NCI-H526 treated with DMSO at 0.1 percent for 48 hours (cell line): ENCODE measurements around the gene PLXNA3.
A peak's percentile ranks its signal among the peaks of the same experiment; 100 is the strongest.
"Not testable (repeated sequence)": the region's sequence is repeated elsewhere in the genome, so short reads cannot be mapped to it uniquely, and the experiment has no call there.

ENCODE experiments used
- DNase-seq: peaks from one replicate; lab custom pipeline; 2025; lab: John Stamatoyannopoulos, UW

Gene PLXNA3

DNA sequence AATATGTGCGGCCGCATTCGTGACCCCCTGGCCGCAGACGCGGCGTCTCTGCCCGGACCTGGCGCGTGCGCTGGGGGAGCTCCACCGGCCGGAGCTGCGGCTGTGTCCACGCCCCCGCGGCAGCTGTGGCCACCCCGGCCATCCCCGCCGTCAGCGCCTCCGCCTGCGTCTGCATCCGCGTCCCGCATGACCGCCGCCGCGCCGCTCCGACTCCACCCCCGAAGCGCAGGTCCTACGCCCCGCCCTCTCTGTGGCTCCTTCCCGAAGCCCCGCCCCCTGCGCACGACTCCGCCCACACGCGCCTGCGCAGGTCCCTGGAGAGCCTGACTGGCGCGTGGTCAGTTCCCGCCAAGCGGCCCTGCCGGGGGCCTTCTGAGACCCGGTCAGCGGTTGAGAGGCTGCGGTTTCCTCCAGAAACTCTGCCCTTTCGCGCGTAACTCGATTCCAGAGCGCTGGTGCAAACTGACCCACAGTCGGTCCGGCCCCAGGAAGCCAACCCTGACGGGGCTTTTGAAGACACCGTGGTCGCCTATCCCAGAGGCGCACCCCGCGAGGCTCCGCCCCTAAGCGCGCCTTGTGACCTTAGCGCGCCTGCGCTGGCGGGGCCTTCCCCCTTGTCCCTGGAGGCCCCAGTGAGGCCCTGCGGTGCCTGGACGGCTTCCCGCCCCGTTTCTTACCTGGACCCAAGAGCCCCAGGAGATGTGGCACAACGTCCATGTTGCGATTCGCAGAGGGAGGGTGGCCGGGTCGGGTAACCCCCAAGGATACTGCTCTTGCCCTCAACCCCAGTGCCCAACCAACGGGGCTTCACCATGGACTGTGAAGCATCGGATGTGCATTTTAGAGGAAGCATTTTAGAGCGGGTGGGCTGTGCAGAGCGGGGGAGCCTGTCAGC is 20.9 kb downstream of the PLXNA3 start, which contains the start of gene LAGE3:
Gene LAGE3, minus strand, starts transcription at position 554 of the 895 bp plus-strand sequence. Its CDS starts 366 bp downstream, at position 188.
- peak; percentile 92 for DNase-seq

DNA sequence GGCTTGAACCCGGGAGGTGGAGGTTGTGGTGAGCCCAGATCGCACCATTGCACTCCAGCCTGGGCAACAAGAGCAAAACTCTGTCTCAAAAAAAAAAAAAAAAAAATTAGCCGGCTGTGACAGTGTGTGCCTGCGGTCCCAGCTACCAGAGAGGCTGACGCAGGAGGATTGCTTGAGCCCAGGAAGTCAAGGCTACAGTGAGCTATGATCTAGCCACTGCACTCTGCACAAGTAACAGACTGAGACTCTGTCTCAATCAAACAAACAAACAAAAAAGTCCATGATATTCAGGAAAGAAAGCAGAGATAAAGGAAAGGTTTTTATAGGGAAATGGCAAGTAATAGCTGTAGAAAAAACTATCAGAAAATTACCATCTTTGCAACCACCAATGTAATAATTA is 23.1 kb downstream of the PLXNA3 start:
- no peak for DNase-seq

DNA sequence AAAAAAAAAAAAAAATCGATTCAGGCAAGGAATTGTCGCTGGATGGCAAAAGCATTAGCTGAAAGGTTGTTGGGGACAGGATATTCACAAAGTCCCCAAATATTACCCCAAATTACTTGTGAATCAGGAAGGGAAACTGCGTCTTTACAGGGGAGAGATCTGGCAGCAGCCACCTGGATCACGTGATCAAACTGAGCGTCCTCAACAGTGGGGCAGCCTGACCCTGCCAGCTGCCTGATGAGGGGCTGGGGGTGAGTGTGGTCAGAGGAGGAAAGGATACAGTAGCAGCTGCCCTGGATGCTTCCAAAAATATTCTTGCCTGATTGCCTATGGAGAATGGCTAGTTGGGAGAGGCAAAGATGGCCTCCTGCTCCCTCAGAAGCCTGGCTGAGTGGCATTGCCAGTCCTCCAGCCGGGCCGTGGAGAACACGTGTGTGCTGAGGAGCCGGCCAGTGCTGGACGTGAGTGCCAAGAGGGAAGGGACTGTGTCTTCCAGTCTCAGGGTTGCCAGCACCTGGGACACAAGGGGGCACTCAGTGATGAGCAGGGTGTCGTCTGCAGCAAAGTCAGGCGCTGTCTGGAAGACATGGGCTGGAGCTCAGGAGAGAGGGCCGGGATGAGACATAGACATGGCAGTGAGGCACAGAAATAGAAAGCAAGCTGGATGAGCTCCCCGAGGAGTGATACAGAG is 24.0 kb downstream of the PLXNA3 start:
- DNase-seq = no peak

DNA sequence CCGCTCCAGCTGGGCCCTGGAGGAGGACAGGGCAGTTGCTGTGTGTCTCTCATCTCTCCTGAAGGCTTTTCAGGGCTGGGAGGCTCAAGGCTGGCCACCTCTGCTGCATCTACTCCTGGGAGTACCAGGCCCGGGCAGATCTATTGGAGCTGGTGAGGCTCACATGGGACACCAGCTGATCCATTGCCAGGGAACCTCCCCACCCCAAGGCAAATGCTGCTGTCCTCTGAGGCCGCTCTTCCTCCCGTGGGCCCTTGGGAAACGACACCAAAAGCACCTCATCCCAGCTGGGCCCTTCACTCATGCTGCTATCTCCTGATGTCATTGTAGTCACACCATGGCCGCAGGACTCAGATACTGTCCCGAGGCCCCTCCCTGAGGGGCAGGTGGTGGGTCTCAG is 24.7 kb downstream of the PLXNA3 start:
- no peak for DNase-seq

DNA sequence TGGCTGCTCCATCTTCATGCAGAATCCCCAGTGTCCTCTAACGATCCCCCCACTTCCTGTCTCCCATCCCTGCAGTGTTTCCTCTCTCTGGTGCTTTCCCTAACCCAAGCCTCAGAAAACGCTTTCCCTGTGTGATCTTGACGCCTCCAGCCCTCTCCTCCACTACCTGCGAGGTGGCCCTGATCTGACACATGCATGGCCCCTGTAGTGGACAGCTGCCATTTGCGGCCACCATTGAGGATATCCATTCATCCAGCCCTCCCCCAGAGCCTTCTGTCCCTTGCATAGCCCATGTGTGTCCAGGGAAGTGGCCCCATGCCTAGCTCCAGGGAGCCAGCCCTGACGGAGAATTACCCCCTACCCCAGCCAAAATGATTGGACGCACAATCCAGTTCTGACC is 25.2 kb downstream of the PLXNA3 start:
- no peak for DNase-seq

DNA sequence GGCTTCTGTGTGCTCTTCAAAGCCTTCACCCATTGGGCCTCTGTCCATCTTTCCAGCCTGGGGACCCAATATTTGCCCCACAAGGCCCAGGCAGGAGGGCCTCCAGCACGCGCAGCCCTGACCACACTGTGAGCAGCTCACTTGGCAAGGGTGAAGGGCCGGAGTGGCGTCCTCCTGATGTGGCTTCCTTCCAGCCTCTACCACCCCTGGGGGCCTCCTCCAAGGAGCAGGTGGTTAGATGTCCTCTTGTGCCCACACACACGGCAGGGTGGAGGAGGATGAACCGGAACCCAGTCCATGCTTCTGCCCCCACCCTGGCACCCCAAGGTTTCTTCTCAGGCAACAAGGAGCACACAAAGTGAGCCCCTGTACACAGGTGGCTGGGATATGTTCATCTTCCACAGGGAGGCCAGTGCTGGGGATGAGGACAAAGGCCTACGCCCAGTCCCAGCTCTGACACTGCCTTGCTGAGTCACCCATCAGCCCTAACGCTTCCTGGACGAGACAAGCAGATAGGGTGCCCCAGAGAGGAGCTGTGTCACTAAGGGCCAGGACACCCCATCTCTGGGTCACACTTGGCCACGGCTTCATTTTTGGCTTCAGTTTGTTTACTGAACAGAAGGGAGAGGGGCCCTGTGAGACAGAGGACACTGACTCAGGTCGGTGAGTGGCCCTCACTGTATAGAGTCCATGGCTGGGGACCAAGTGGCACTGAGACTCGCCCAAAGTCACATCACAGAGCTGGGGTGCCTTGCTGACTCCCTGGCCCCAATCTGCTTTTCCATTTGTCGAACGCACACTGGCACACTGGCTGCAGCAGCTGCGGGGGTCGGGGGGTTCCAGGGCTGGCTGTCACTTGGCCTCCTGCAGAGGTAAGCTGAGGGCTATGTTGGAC is 26.4 kb downstream of the PLXNA3 start:
- no peak for DNase-seq

DNA sequence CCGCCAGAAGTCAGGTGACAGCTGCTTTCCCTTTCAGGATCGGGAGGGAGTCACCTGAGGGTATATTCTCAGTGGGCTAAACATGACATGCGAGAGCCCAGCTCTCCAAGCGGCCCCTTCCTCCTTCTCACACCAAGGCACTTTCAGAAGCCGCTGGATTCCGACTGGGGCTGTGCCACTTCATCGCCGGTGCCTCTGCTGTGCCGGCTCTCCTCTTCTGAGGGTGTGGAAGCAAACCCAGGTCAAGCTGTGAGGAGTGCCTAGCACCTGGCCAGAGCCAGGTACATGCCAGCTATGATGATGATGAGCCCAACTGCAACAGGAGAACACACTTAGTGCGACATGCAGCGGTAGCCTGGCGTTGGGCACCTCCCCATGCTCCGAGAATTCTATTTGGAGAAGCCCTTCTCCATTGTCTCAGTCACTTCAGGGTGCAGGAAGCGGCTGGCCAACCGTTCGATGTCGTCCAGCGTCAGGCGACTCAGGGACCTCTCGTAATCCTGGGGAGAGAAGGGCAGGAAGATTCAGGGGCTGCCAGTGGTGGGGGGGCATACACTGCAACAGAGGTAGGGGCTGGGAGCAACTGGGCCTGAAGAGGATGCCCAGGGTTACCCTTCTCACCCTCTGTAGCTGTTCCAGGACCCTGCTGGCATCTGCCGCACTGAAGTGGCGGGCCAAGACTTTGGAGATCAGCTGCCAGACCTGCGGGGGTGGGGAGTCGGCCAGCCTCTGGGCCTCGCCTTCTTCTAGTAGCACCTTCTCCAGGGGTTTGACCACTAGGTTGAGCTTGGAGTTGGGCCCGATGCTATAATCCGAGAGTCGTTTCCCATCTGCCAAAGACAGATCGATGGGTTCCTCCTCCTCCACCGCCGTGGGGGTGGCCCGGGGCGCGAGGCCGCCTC is 27.3 kb downstream of the PLXNA3 start:
- DNase-seq = peak; percentile 8

DNA sequence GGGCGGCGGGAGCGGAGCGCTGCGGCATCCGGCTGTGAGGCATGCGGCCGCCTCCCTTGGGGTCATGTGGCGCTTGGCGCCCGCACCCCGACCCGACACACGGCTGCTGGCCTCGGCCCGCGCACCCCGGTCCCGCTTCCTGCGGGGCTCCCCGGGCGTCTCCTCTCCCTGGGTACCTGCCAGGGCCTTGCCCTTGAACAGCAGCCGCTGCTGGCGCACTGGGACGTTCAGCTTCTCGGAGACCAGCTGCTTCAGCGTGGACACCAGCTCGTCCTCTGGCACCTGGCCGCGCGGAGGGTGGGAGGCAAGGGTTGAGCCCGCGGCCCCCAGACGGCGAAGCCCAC is 27.9 kb downstream of the PLXNA3 start:
- no peak for DNase-seq

DNA sequence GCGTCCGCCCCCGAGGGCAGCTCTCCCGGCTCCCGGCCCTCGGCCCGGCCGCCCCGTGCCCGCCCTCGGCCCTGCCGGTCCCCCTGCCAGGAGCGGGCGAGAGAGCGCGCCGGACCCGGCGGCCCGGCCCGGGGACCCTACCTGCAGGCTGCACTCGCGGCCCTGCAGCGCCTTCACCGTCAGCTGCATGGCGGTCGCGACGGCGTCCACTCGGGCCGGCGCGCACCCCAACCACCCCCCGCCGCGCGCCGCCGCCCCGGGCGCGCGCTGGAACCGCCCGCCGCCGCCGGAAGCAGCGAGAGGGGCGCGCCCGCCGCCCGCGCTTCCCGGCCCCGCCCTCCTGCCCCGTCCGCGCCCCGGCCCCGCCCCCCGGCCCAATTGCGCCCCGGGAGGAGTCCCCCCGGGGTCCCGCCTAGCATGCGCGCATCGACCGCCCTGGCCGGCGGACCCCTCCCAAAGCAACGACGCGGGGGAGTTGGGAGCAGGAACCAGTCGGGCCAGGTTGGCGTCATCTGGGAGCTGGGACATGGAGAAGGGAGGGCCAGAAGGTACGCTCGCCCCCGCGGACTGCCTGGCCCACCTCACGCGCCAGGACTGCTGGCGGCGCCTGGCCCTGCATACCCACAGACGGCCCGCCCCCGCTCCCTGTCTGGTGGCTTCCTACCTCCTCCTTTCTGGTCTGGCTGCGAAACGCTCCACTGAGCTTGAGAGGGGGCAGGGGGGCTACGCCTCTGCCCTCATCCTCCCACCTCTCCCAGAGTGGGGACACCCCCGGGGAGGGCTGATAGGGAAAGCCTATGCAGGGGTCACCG is 28.5 kb downstream of the PLXNA3 start, which contains the start of gene UBL4A:
Gene UBL4A, minus strand, starts transcription at position 220 of the 812 bp plus-strand sequence. Its CDS starts 31 bp downstream, at position 189.
- DNase-seq = peak; percentile 79

DNA sequence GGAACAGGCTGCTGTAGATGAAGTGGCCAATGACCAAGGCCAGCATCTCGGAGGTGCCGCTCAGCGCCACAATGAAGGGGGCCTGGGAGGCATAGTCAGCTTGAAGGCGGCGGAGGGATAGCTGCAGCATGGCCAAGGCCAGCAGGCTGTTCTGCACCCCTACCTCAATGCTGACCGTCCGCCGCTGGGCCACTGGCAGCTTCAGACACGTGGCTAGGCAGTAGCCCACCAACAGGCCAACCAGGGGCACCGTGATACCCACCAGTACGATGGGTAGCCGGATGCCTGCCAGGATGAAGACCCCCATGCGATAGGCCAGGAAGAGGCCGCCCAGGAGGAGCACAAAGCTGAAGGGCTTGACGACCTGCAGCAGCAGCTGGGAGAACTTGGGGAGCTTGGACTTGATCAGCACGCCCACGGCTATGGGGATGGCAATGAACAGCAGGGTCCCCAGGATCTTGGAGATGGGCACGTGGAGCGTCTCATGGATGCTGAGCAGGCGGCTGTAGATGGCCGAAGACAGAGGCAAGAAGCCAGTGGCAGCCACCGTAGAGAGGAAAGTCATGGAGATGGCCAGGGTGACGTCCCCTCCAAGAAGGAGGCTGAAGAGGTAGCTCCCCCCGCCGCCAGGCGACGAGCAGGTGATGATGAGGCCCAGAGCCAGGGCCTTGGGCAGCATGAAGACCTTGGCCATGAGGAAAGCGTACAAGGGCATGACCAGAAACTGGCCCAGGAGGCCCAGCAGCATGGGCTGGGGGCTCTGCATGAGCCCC is 29.6 kb downstream of the PLXNA3 start:
- DNase-seq = no peak

DNA sequence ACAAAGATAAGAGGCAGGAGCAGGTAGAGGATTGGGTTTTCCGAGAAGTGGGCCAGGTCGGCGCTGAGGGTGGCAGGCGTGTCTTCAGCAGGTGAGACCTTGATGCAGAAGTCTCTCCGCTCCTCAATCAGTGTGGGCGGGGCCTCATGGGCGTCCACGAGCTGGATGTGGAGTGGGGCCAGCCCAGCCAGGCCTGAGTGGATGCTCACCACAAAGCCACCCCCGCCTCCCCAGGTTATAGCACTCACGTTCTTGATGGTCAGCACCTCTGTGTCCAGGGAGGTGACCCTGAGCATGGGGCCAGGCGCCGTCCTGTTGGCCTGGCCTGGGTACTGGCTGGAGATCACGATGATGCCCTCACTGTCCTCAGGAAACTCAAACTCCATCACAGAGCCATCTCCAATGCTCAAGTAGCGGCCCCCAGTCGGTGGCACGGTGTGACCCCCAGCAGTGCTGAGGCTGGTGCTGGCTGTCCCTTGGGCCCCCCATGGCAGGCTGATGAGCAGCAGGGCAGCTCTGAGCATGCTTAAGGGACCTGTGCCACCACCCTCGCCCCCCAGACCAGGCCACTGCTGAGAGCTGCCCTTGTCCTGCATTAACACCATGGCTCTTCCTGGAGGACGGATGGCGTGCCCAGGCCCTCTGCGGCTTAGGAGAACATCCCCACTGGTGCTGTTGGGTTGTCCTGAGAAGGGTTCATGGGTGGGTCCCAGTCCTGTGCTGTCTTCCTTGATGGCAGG is 30.4 kb downstream of the PLXNA3 start:
- DNase-seq = no peak

DNA sequence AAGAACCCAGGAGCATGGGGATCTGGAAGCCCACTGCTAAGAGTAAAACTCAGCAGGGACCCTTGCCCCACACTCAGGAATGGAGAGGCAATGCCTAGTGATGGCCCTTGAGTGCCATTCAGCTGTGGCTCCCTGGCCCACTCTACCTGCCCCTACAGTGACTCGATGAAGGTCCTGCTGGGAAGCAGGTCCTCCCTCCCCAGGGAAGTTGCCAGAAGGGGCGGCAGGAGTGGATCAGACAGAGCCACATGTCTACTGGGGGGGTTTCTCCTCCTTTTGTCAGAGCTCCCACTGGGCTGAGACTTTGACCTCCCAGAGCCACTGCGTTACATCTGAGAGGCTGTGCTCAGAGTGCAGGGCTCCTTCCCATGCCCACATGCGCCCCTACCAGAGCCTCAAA is 31.1 kb downstream of the PLXNA3 start:
- no peak for DNase-seq

DNA sequence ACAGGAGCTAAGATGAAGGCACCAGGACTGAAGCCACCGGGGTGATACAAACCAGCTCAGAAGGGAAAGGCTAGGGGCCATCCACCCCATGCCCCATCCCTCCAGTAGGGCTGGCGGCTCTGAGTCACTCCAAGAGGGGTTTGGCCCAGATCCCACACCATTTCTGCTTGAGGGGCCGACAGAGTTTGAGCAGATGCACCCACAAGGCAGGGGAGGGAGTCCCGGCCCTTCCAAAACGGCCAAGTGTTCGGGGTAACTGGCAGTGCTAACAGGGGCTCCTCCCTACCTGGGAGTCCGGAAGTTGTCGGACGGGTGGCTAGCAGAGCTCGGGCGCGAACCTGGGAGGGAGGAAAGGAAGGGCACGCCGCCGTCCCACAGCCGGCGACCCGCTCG is 31.9 kb downstream of the PLXNA3 start:
- DNase-seq = no peak

DNA sequence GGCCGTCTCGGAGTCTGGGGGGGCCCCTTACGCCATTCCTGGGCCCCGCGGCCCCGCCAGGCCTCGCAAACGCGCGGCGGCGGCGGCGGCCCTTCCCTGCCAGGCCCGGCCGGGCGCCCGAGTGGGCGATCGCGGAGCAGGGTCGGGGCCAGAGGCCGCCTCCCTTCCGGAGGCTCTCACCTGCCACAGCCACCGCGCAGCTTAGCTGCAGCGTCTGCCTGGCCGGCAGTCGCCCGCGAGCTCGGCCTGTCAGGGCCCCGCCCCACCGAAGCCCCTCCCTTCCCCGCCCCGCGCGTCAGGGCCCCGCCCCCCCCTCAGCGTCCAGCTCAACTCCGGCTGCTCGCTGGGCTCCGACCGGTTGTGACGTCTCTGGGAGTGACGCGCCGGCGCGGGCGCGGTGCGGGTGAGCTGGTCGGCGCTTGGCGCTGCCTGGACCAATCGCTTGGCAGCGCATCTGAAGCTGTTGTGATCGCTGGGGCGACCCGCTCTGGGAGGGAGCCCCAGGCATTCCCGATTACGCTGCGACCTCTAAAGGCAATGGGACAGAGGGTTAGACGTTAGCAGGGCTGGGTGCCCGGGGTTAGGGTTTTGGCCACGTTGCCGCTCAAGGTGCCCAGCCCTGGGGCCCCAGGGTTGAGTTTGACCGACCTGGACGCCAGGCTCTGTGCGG is 32.5 kb downstream of the PLXNA3 start, which contains the start of gene SLC10A3:
Gene SLC10A3, minus strand, starts transcription at position 216 of the 670 bp plus-strand sequence. CDS start 1,689 bp downstream, outside the sequence.
- peak; percentile 91 for DNase-seq

DNA sequence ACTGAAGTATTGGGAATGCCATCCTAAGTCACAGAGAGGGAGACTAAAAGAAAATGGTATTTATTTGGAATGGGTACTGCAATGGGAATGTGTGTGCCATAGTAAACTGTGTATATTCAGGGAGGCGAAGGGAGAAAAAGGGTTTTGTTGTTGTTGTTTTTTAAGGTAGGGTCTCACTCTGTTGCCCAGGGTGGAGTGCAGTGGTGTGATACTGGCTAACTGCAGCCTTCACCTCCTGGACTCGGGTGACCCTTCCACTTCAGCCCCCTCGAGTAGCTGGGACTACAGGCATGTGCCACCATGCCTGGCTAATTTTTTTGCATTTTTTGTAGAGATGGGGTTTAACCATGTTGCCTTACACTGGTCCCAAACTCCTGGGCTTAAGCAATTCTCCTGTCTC is 36.6 kb downstream of the PLXNA3 start:
- no peak for DNase-seq

DNA sequence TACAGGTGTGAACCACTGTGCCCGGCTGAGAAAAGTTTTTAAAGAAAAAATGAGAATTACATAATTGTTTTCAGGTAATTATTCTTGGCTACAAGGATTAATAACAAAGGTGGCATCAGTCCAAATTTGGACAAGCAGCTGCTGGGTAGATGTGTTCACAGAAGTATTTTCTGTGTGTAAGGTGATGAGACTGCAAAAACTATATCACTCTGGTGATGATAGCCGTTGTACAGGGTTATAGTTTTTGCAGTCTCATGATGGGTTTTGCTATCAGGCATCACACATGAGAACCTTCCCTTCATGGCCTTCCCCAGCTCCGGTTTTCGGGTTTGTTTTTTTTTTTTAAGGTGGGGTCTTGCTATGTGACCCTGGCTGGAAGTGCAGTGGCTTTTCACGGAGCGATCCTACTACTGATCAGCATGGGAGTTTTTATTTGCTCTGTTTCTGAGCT is 37.4 kb downstream of the PLXNA3 start:
- DNase-seq = no peak

DNA sequence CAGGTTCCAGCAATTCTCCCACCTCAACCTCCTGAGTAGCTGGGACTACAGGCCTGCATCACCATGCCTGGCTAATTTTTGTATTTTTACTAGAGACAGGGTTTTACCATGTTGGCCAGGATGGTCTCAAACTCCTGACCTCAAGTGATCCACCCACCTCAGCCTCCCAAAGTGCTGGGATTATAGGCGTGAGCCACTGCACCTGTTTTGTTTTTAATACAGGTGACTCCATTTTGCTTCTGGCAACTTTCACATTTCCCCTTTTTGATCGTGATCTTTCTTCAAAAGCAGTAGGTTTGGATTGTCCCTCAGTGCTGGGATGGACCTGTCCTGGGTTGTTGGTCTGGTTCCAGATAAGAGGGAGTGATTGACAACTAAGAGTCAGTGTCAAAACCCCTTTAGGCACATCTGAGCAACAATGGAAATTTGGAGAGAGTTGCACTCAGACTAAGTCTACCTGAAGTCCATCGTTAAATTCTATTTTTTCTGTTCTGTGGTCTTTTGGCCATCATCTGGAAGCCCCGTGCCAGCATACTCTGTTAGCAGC is 38.6 kb downstream of the PLXNA3 start:
- DNase-seq = not testable (repeated sequence)

DNA sequence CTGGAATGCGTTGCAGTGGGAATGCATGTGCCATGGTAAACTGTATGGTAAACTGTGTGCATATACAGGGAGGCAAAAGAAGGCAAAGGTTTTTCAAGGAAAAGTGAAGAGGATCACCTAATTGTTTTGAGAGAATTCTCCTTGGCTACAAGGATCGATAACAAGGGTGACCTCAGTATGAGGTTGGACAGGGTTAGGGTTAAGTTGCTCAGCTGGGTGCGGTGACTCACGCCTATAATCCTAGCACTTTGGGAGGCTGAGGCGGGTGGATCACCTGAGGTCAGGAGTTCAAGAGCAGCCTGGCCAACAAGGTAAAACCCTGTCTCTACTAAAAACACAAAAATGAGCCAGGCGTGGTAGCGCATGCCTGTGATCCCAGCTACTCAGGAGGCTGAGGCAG is 43.3 kb downstream of the PLXNA3 start:
- DNase-seq = not testable (repeated sequence)
